HepG2 (cell line): ENCODE measurements around the gene SLBP. TPM values are rescaled to one million over a fixed set of nuclear protein-coding genes. Genes with fewer than 3 reads are reported as not detected.

Experiments
- ATAC-seq: fragments of 200-7000 bp; cut with Tn5 transposase; 3 replicates; pipeline ENCODE4 v1.9.1; 2020; ENCODE audit warnings: mild to moderate bottlenecking, moderate library complexity
- BruUV-seq: library from RNA; stranded (reverse); fragments of 400-500 nt; replicated peaks from 2 replicates; lab custom pipeline; 2021; lab: Mats Ljungman, UMichigan
- CTCF ChIA-PET: fragments of 300-600 bp; formaldehyde crosslinking; extraction: SDS; loops from one replicate; lab custom pipeline; 2021; ENCODE audit warnings: low total read pairs, inconsistent platforms, low intra/inter-chr PET ratio; lab: Yijun Ruan, JAX
- POLR2A ChIA-PET: fragments of 350-600 bp; sonication (Branson Sonifier 250); formaldehyde crosslinking; loops from one replicate; lab custom pipeline; 2020; ENCODE audit warnings: antibody characterized with exemption, inconsistent platforms; lab: Yijun Ruan, JAX
- DNase-seq: peaks from one replicate; pipeline ENCODE4 v3.0.0-alpha.2; 2015; ENCODE audit warnings: low spot score
- FAIRE-seq: peaks from 3 replicates; lab custom pipeline; 2011; peaks lifted over from hg19 to GRCh38; lab: Jason Lieb, UNC
- H2AFZ ChIP-seq: one replicate; pipeline ENCODE4 v1.6.1; 2011; ENCODE audit warnings: low read length, inconsistent platforms
- H3K27ac ChIP-seq: fragments of 300-600 bp; 3 replicates; pipeline ENCODE4 v1.8.0; 2011; ENCODE audit warnings: mixed run types, mild to moderate bottlenecking, mixed read lengths, low read length, inconsistent platforms; ENCODE audit not compliant: insufficient read depth; ENCODE audit errors: extremely low read length
- H3K27me3 ChIP-seq, 2 experiments: fragments of 200-600 bp in 1 of 2; 2 replicates in 1 of 2; 3 replicates in 1 of 2; pipeline versions ENCODE4 v1.6.0 to v1.8.0; 2011; ENCODE audit warnings: low read length in 2 of 2, mild to moderate bottlenecking in 2 of 2, moderate library complexity in 2 of 2, inconsistent platforms in 1 of 2; ENCODE audit not compliant: insufficient read depth in 2 of 2, control insufficient read depth in 1 of 2
- H3K36me3 ChIP-seq, 2 experiments: fragments of 200-600 bp in 1 of 2; replicated peaks in 1 of 2; 2 replicates in 1 of 2; 3 replicates in 1 of 2; pipeline versions ENCODE4 v1.5.1 to v1.8.0; 2011; ENCODE audit warnings: low read length in 2 of 2, inconsistent platforms in 1 of 2; ENCODE audit not compliant: insufficient read depth in 2 of 2, control insufficient read depth in 1 of 2
- H3K4me1 ChIP-seq: 2 replicates; pipeline ENCODE4 v1.5.1; 2012; ENCODE audit warnings: low read length, inconsistent platforms; ENCODE audit not compliant: insufficient read depth
- H3K4me2 ChIP-seq: 2 replicates; pipeline ENCODE4 v1.6.0; 2011; ENCODE audit warnings: low read depth, low read length, inconsistent platforms
- H3K4me3 ChIP-seq, 3 experiments: fragments of 200-600 bp in 1 of 3; sonication (generic), shearing (Covaris generic) in 1 of 3; replicated peaks in 1 of 3; 2 replicates each; pipeline ENCODE4 v1.5.1; 2011 to 2016; ENCODE audit warnings: low read length in 3 of 3, inconsistent platforms in 2 of 3, low read depth in 2 of 3, mild to moderate bottlenecking in 2 of 3, control low read depth in 1 of 3, mixed read lengths in 1 of 3; ENCODE audit not compliant: insufficient read depth in 1 of 3
- H3K79me2 ChIP-seq: one replicate; pipeline ENCODE4 v1.6.1; 2011; ENCODE audit warnings: low read length, inconsistent platforms; ENCODE audit not compliant: insufficient read depth
- H3K9ac ChIP-seq: 2 replicates; pipeline ENCODE4 v1.6.0; 2011; ENCODE audit warnings: mild to moderate bottlenecking, low read depth, low read length, inconsistent platforms; ENCODE audit not compliant: insufficient read depth
- H3K9me3 ChIP-seq: 2 replicates; pipeline ENCODE4 v1.5.1; 2012; ENCODE audit warnings: mild to moderate bottlenecking, low read length
- H4K20me1 ChIP-seq: 2 replicates; pipeline ENCODE4 v1.6.0; 2011; ENCODE audit warnings: inconsistent platforms, mild to moderate bottlenecking, low read length, moderate library complexity; ENCODE audit not compliant: insufficient read depth
- BCL3 ChIP-seq: sonication (generic); formaldehyde crosslinking; IDR thresholded peaks from 2 replicates; pipeline ENCODE4 v1.5.1; 2020; ENCODE audit warnings: mild to moderate bottlenecking, missing genetic modification reagents, moderate library complexity
- DMAP1 ChIP-seq: IDR thresholded peaks from 2 replicates; pipeline ENCODE4 v1.6.1; 2016
- E2F2 ChIP-seq: sonication (generic); formaldehyde crosslinking; IDR thresholded peaks from 2 replicates; pipeline ENCODE4 v1.4.0; 2020; ENCODE audit warnings: missing genetic modification reagents, borderline replicate concordance
- ESRRA ChIP-seq: sonication (generic); formaldehyde crosslinking; IDR thresholded peaks from 2 replicates; pipeline ENCODE4 v1.5.1; 2020; ENCODE audit warnings: mild to moderate bottlenecking, low read depth, missing genetic modification reagents
- GPBP1L1 ChIP-seq: sonication (generic); formaldehyde crosslinking; IDR thresholded peaks from 2 replicates; pipeline ENCODE4 v1.5.0; 2020; ENCODE audit warnings: mild to moderate bottlenecking, missing genetic modification reagents
- NR3C1 ChIP-seq: sonication (generic); formaldehyde crosslinking; IDR thresholded peaks from 2 replicates; pipeline ENCODE4 v1.4.0; 2020; ENCODE audit warnings: missing genetic modification reagents
- ZNF281 ChIP-seq: sonication (generic); formaldehyde crosslinking; IDR thresholded peaks from 2 replicates; pipeline ENCODE4 v1.4.0; 2020; ENCODE audit warnings: missing genetic modification reagents, borderline replicate concordance
- ZNF687 ChIP-seq: sonication (generic); formaldehyde crosslinking; IDR thresholded peaks from 2 replicates; pipeline ENCODE4 v1.5.1; 2020; ENCODE audit warnings: mild to moderate bottlenecking, missing genetic modification reagents, moderate library complexity
- ZSCAN25 ChIP-seq: sonication (generic); formaldehyde crosslinking; IDR thresholded peaks from 2 replicates; pipeline ENCODE4 v1.8.0; 2022; ENCODE audit warnings: mild to moderate bottlenecking, missing genetic modification reagents
- WGBS: methylation state at CpG from one replicate; pipeline ENCODE4 v1.1.6; 2017; ENCODE audit warnings: low lambda C conversion rate; 5-methylcytosine and 5-hydroxymethylcytosine counted together
- in situ Hi-C: cut with HindIII; loops from 2 replicates; pipeline ENCODE4 v1.10.0; 2017; ENCODE audit warnings: low pct_unique_long_range_greater_than_20kb; ENCODE audit not compliant: extremely low pct_ligation_motif_present
- intact Hi-C: fragments of 100-400 bp; cut with micrococcal nuclease; formaldehyde crosslinking; loops from one replicate; pipeline ENCODE4 v1.10.0; 2022; ENCODE audit not compliant: unreplicated experiment
- polyA plus RNA-seq, 8 experiments: library from polyadenylated mRNA; depleted of rRNA in 3 of 8; stranded (reverse) in 7 of 8; unstranded in 1 of 8; fragments of >200 nt; fragmentation: Illumina TruSeq in 4 of 8; extraction: Trizol in 4 of 8; gene quantifications; 2 replicates each; pipeline versions ENCODE4 v1.2.1 to v1.2.3, GENCODE V29; 2011 to 2016; ENCODE audit warnings: low read depth in 4 of 8, missing spikeins in 1 of 8, mixed read lengths in 1 of 8; ENCODE audit not compliant: insufficient read depth in 1 of 8
- total RNA-seq, 5 experiments: library from RNA; depleted of rRNA; stranded (reverse); fragments of >200 nt; fragmentation: Illumina TruSeq; extraction: Trizol; gene quantifications; 2 replicates each; pipeline ENCODE4 v1.2.3, GENCODE V29; 2016; ENCODE audit warnings: low read depth in 1 of 5

Gene SLBP
- total and polyA plus RNA-seq, 2 of the 13 experiments (the other 11 are each of a cell fraction or from before 2014, with no cell fraction given) = 43.9 to 104 TPM

- ChIA-PET POLR2A (no interaction called here), CTCF (interaction anchor here (0.5 to 1.2 kb wide), 2 partner anchors 63 to 69 kb away, joined by 3 read pairs; no protein-coding TSS in a partner anchor)
- no peaks in the 10 kb centered on the region for H3K79me2 ChIP-seq
- no peak overlapping the region for H3K27ac ChIP-seq
- intact Hi-C loops (no loop called here), in situ Hi-C loops (no loop called here)
- H3K4me2 ChIP-seq = peak overlapping the region; percentile 62
- H3K4me1 ChIP-seq = peaks cover 12% of the 10 kb centered on the region
- peak overlapping the region in 1 of 3 experiments; percentile 43; a peak in 1 of 6 replicates for H3K4me3 ChIP-seq
- FAIRE-seq (no peak), DNase-seq (no peak), ATAC-seq (peak; percentile 71)
- H4K20me1 ChIP-seq = no peaks in the 10 kb centered on the region
- H2AFZ ChIP-seq = no peak overlapping the region
- no peaks in the 10 kb centered on the region for H3K27me3 ChIP-seq
- BruUV-seq = no TSS peak
- H3K9me3 ChIP-seq = no peaks in the 10 kb centered on the region
- TF ChIP-seq ZNF687 (CRISPR knock-in tag) = peak; percentile 49
- peak; percentile 55; the same call in 1 of the 2 replicates for TF ChIP-seq BCL3 (CRISPR knock-in tag)
- peak; percentile 91 for TF ChIP-seq ZSCAN25 (CRISPR knock-in tag)
- no peak for TF ChIP-seq ZNF281 (CRISPR knock-in tag)
- TF ChIP-seq GPBP1L1 (CRISPR knock-in tag) = no peak
- TF ChIP-seq ESRRA (CRISPR knock-in tag) = peak; percentile 97
- TF ChIP-seq DMAP1 (CRISPR knock-in tag) = no peak
- no peak for TF ChIP-seq E2F2 (CRISPR knock-in tag)
- TF ChIP-seq NR3C1 (CRISPR knock-in tag) = no peak
- no peaks in the 10 kb centered on the region for H3K36me3 ChIP-seq
- WGBS = 31% methylated on average over 24 of the region's 25 CpGs
- H3K9ac ChIP-seq = no peak overlapping the region
Observed at GRCh38 chr4:1660948-1661677, 51.0 kb downstream of the SLBP start.
